ENCODE measurements around the gene THSD4. TPM values are rescaled to one million over a fixed set of nuclear protein-coding genes. Genes with fewer than 3 reads are reported as not detected.

THSD4 gene
- total and polyA plus RNA-seq, 7 donors = 1.4 to 7.8 (median 2.2) TPM

- Histone ChIP-seq H3K36me3 (no peaks in the 10 kb centered on the region), H3K4me3 (no peak overlapping the region), H3K27ac (no peak overlapping the region), H3K27me3 (no peaks in the 10 kb centered on the region), H3K4me1 (no peaks in the 10 kb centered on the region), H3K9me3 (no peaks in the 10 kb centered on the region)
- WGBS, 2 donors = 90 to 92% methylated on average over 4 of the region's 4 CpGs
- DNase-seq = no peak
- TF ChIP-seq POLR2A (IDR thresholded peaks at IDR 0.05) = no peak
- intact Hi-C loops (cut with DNase I) = no loop called here
Measured at GRCh38 chr15:71734709-71735384, 619.6 kb downstream of the THSD4 start.

GRCh38 chr15:71735385-71735757 lies 620.1 kb downstream of the THSD4 start:
- DNase-seq = no peak
- intact Hi-C loops (cut with DNase I) = no loop called here
- WGBS, 2 donors = 91 to 92% methylated on average over 2 of the region's 2 CpGs

GRCh38 chr15:71736286-71736947 lies 621.1 kb downstream of the THSD4 start:
- TF ChIP-seq POLR2AphosphoS5 (IDR thresholded peaks at IDR 0.05) = no peak
- TF ChIP-seq POLR2A (IDR thresholded peaks at IDR 0.05) = no peak
- TF ChIP-seq CTCF (IDR thresholded peaks at IDR 0.05) = no peak
- TF ChIP-seq EP300 (IDR thresholded peaks at IDR 0.05) = no peak
- no peaks in the 10 kb centered on the region for H3K27me3 ChIP-seq
- H3K9me3 ChIP-seq = no peaks in the 10 kb centered on the region
- H3K4me1 ChIP-seq = no peaks in the 10 kb centered on the region
- DNase-seq = no peak
- no peak overlapping the region for H3K4me3 ChIP-seq
- H3K27ac ChIP-seq = no peak overlapping the region
- H3K36me3 ChIP-seq = no peaks in the 10 kb centered on the region
- WGBS, 2 donors = 81 to 82% methylated on average over 6 of the region's 6 CpGs
- intact Hi-C loops (cut with DNase I) = no loop called here

More at GRCh38 chr15:71735385-71735757, 620.1 kb downstream of the THSD4 start:
- no peak overlapping the region for H3K27ac ChIP-seq
- no peaks in the 10 kb centered on the region for H3K4me1 ChIP-seq
- no peak overlapping the region for H3K4me3 ChIP-seq
- no peaks in the 10 kb centered on the region for H3K27me3 ChIP-seq
- H3K36me3 ChIP-seq = no peaks in the 10 kb centered on the region
- no peaks in the 10 kb centered on the region for H3K9me3 ChIP-seq
- TF ChIP-seq EP300 (IDR thresholded peaks at IDR 0.05) = no peak
- TF ChIP-seq CTCF (IDR thresholded peaks at IDR 0.05) = no peak
- no peak for TF ChIP-seq POLR2AphosphoS5 (IDR thresholded peaks at IDR 0.05)
- no peak for TF ChIP-seq POLR2A (IDR thresholded peaks at IDR 0.05)

GRCh38 chr15:71737761-71738160 lies 622.5 kb downstream of the THSD4 start:
- intact Hi-C loops (cut with DNase I) = no loop called here
- no peak overlapping the region for H3K27ac ChIP-seq
- TF ChIP-seq EP300 (IDR thresholded peaks at IDR 0.05) (no peak), POLR2A (IDR thresholded peaks at IDR 0.05) (no peak), POLR2AphosphoS5 (IDR thresholded peaks at IDR 0.05) (no peak), CTCF (IDR thresholded peaks at IDR 0.05) (no peak)
- DNase-seq = no peak
- H3K4me3 ChIP-seq = no peak overlapping the region
- H3K36me3 ChIP-seq = no peaks in the 10 kb centered on the region
- no peaks in the 10 kb centered on the region for H3K27me3 ChIP-seq
- no peaks in the 10 kb centered on the region for H3K9me3 ChIP-seq
- no peaks in the 10 kb centered on the region for H3K4me1 ChIP-seq
- 94% methylated on average over 16 of the region's 16 CpGs for WGBS, 2 donors

GRCh38 chr15:71739355-71739754 lies 624.1 kb downstream of the THSD4 start:
- H3K27ac ChIP-seq = no peak overlapping the region
- DNase-seq = no peak
- no peak overlapping the region for H3K4me3 ChIP-seq
- no peaks in the 10 kb centered on the region for H3K36me3 ChIP-seq
- no peaks in the 10 kb centered on the region for H3K4me1 ChIP-seq
- WGBS, 2 donors = 71 to 74% methylated on average over 1 of the region's 1 CpG
- no peaks in the 10 kb centered on the region for H3K9me3 ChIP-seq
- H3K27me3 ChIP-seq = no peaks in the 10 kb centered on the region
- TF ChIP-seq POLR2AphosphoS5 (IDR thresholded peaks at IDR 0.05) (no peak), POLR2A (IDR thresholded peaks at IDR 0.05) (no peak), CTCF (IDR thresholded peaks at IDR 0.05) (no peak), EP300 (IDR thresholded peaks at IDR 0.05) (no peak)
- intact Hi-C loops (cut with DNase I) = no loop called here

All from sigmoid colon (tissue), 7 donors.